ENCODE measurements around the gene KISS1R.

Gene KISS1R

DNA sequence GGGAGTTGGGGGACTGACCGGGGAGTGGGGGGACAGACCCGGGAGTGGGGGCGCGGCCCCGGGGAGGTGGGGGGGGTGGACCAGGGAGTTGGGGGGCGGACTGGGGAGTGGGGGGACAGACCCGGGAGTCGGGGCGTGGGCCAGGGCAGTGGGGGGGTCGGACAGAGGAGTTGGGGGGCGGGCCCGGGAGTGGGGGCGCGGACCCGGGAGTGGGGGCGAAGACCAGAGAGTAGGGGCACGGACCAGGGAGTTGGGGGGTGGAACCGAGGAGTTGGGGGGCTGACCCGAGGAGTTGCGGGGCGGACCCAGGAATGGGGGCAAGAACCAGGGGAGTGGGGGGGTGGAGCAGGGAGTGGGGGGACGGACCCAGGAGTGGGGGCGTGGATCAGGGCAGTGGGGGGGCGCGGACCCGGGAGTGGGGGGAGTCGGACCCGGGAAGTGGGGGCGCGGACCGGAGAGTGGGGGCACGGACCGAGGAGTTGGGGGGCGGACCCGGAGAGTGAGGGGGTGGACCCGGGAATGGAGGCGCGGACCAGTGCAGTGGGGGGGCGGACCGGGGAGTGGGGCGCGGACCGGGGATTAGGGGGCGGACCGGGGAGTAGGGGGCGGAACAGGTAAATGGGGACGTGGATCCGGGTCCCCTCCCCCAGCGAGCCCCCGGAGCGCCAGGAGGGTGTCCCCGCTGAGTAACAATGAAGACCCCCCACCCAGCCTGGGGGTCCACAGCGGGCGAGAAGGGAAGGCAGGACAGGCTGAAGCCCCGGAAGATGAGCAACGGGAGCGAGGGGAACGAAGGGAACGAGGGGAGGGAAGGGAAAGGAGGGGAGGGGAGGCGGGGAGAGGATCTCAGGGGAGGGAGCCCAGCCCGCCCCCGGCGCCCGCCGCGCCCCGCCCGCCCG lies 4.7 kb upstream of the KISS1R start:
- H3K4me3 ChIP-seq (ENCODE audit: low read depth, low read length) = peak overlapping the region; percentile 76
- TF ChIP-seq, protein P1, sequence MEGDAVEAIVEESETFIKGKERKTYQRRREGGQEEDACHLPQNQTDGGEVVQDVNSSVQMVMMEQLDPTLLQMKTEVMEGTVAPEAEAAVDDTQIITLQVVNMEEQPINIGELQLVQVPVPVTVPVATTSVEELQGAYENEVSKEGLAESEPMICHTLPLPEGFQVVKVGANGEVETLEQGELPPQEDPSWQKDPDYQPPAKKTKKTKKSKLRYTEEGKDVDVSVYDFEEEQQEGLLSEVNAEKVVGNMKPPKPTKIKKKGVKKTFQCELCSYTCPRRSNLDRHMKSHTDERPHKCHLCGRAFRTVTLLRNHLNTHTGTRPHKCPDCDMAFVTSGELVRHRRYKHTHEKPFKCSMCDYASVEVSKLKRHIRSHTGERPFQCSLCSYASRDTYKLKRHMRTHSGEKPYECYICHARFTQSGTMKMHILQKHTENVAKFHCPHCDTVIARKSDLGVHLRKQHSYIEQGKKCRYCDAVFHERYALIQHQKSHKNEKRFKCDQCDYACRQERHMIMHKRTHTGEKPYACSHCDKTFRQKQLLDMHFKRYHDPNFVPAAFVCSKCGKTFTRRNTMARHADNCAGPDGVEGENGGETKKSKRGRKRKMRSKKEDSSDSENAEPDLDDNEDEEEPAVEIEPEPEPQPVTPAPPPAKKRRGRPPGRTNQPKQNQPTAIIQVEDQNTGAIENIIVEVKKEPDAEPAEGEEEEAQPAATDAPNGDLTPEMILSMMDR (IDR thresholded peaks at IDR 0.05; ENCODE audit: borderline replicate concordance, insufficient read depth, low read depth, low read length) = no peak

- peak within 1 kb of the TSS; percentile 76 for H3K4me3 ChIP-seq (ENCODE audit: low read depth, low read length)
- TF ChIP-seq, protein P1 (IDR thresholded peaks at IDR 0.05; ENCODE audit: borderline replicate concordance, insufficient read depth, low read depth, low read length) = no peak
These were observed 3.9 kb upstream of the KISS1R start, which contains the start of gene R3HDM4 for GRCh38 chr19:913080-913748. Gene R3HDM4, minus strand, starts transcription at chr19:913219. Its CDS starts 62 bp downstream, at chr19:913157.

DNA sequence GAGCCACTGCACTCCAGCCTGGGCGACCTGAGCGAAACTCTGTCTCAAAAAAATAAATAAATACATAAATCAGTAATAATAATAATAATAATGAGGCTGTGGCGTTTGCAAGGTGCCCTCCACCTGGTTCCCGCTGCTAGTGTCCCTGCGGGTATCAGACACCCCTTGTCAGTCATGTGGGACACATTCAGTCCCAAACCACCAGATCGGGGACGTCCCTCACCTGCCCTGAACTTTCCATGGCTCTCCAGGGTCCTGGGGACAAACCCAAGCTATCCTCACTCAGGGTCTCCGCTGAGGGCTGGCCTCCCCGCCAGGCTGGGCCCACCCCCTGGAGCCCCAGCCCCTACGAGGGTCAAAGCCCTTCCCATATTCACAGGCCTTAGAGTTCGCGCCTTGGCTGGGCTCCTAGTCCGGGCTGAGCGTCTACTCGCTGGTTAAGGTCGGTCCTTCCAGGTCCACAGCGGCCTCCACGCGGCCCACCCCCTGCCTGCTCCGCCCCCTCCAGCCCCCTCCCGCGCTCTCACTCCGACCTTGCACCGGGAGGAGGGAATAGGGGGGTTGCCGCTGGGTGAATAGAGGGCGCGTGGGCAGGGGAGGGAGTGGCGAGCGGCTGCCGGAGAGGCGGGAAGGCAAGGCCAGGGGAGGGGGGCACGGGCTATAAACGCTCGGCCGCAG lies 349 bp upstream of the KISS1R start:
- H3K4me3 ChIP-seq (ENCODE audit: low read depth, low read length) = peak overlapping the region; percentile 23
- TF ChIP-seq, protein P1 (IDR thresholded peaks at IDR 0.05; ENCODE audit: borderline replicate concordance, insufficient read depth, low read depth, low read length) = no peak

DNA sequence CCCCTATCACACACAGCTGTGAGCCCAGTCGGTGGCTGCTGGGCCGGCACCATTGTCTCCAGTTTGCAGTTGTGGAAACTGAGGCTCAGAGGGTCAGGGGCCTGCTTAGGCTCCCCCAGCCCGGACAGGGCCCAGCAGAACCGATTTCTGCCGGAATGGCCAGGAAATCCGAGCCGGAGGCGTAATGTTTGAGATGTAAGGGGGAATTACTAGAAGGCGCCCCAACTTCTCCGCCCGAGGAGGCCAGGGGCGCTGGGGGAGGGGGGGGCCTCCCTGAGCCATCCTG lies 962 bp downstream of the KISS1R start:
- TF ChIP-seq, protein P1 (IDR thresholded peaks at IDR 0.05; ENCODE audit: borderline replicate concordance, insufficient read depth, low read depth, low read length) = no peak
- H3K4me3 ChIP-seq (ENCODE audit: low read depth, low read length) = no peak overlapping the region

DNA sequence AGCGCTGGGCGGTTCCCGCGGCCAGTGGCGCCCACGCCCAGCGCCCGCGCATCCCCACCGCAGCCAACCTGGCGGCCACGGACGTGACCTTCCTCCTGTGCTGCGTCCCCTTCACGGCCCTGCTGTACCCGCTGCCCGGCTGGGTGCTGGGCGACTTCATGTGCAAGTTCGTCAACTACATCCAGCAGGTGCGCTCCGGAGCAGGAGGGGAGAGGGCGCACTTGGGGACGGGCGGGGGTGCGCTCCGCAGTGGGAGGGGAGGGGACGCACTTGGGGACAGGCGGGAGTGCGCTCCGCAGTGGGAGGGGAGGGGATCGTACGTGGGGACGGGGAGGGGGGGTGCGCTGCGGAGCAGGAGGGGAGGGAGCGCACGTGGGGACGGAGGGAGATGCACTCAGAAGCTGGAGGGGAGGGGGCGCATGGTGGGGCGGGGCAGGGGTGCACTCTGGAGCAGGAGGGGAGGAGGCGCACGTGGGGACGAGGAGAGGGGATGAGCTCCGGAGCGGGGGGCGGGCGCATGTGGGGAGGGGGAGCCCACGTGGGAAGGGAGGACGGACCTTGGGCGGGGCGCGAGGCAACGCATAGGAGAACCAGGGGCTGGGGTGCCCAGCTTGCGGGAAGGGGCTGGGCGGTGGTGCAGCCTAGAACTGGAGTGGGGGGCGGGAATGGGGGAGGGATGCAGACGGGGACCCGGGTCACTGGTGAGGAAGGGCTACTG lies 1.5 kb downstream of the KISS1R start:
- no peak overlapping the region for H3K4me3 ChIP-seq (ENCODE audit: low read depth, low read length)
- TF ChIP-seq, protein P1 (IDR thresholded peaks at IDR 0.05; ENCODE audit: borderline replicate concordance, insufficient read depth, low read depth, low read length) = no peak

DNA sequence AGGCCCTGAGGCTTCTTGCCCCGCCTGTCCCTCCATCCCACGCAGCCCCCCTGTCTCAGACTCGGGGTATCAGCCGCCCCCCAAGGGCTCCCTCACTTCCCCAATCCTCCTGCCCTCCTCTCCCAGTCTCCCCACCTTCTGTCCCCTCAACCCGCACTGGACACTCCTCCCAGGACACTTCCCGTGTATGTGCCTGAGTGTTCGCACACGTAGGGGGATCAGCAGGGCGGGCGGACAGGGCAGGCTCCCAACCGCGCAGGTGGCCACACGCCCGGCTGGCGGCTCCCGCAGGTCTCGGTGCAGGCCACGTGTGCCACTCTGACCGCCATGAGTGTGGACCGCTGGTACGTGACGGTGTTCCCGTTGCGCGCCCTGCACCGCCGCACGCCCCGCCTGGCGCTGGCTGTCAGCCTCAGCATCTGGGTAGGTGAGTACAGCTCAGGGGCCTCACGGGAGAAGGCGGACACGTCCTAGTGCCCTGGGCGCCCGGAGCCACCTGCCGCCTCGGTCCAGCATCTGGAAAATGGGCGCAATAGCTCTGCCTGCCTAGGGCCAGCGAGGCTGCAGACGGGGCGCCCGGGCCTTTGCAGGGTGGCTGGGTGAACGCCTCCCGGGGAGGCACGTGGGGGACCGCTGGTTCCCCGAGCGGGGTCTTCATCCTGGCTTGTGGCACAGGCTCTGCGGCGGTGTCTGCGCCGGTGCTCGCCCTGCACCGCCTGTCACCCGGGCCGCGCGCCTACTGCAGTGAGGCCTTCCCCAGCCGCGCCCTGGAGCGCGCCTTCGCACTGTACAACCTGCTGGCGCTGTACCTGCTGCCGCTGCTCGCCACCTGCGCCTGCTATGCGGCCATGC lies 2.3 kb downstream of the KISS1R start:
- TF ChIP-seq, protein P1 (IDR thresholded peaks at IDR 0.05; ENCODE audit: borderline replicate concordance, insufficient read depth, low read depth, low read length) = no peak
- peak overlapping the region; percentile 46 for H3K4me3 ChIP-seq (ENCODE audit: low read depth, low read length)

All from GM12875 (cell line).